Stimulated activated CD4-positive, alpha-beta T cell treated with anti-CD3 and anti-CD28 coated beads, TNF-alpha, amount 100 ng/mL, for 48 hours (primary cell): Measurements from ENCODE around the gene RASGEF1C.

Source experiments
- DNase-seq, 3 donors: peaks; one replicate each; pipeline ENCODE4 v3.0.0-alpha.2; 2020; ENCODE audit warnings: low read depth in 3 of 3

Gene RASGEF1C

DNA sequence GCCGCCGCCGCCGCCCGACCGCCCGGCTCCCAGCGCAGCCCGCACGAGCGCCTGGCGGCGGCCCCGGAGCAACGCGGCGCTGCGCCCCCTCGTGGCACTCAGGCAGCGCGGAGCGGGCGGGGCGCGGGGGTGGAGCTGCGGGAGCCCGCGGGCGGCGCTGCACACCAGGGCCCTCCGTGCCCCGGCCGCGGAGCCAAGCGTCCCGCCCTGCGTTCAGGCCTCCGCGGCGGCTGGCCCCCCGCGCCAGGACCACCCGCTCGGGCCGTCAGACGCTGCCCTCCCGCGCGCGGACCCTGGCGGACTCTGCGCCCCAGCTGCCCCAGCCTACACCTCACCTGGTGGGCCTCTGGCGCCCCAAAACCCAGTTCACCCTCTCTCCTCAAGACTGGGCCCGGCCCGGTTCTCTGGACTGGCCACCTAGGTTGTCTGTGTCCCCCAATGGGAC lies at the start of gene RASGEF1C:
RASGEF1C (minus strand) TSS at position 75 of the 445 bp plus-strand sequence. CDS start 71,159 bp downstream, outside the sequence.
- DNase-seq = peak; percentile 20 to 60 (median 48)

DNA sequence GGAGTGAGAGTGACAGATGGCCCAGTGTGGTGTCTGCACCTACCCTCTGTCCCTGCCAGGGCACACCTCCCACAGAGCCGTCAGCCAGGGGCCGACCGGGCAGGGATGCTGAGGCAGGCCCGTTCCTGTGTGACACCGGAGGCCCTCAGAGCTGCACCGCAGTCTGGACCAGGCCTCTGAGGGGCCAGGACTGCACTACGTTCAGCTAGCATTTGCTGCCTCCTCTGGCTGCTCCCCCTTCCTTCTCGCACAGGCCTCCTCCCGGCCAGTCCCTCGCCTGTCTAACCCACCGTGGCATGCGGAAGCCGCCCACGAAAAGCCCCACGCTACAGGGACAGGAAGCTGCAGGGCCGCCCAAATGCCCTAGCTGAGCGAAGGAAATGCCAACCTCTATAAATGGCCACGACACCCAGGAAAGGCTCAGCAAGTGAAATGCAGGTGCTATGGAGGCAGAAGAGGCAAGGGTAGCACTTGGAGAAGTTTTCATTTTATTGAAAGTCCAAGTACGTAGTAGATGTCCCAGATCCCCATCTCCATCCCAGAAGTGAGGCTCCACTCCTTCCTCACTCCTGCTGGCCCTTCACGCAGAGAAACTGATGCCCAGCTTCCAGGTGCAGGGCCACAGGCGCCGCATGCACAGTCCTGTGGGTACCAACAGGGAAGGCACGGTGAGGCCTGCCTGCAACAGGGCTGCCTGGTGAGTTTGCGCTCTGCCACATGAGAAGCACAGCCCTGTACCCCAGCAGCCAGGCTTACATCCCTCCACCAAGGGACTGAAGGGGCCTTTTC lies 44.2 kb upstream of the RASGEF1C start:
- DNase-seq = no peak

DNA sequence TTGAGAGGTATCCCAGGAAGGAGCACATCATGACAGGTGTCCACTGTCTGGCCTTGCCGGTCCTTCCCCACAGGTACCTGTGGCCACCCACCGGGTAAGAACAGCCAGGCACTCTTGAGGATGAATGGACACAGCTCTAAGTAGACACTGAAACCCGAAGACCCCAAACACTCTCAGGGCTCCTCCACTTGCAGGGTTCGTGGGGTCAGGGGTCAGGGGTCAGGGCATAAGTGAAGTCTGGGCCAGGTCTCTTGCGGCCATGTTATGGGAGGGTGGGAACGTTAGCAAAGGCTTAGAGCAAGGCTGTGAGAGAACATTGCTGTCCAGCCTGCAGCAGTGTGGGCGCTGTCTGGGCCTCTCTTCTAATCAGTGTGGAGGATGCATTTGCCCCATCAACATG lies 42.9 kb upstream of the RASGEF1C start:
- DNase-seq = no peak

DNA sequence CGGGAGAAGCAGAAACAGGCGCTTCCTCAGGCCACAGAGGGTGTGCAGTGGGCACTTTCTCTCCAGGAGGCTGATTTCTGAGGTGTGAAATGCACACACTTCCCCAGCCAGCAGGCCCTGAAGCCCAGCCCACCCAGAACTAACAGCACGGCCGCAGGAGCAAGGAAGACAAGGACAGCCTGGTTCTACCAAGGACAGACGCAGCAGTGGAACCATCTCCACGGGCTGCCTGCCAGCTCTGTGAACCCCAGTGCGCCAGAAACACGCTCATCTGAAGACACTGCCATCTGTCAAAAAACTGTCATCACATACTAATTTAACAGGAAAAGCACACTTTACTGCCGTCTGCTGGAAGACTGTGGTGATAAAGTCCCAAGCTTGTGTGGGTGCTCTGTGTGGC lies 42.1 kb upstream of the RASGEF1C start:
- DNase-seq = no peak

DNA sequence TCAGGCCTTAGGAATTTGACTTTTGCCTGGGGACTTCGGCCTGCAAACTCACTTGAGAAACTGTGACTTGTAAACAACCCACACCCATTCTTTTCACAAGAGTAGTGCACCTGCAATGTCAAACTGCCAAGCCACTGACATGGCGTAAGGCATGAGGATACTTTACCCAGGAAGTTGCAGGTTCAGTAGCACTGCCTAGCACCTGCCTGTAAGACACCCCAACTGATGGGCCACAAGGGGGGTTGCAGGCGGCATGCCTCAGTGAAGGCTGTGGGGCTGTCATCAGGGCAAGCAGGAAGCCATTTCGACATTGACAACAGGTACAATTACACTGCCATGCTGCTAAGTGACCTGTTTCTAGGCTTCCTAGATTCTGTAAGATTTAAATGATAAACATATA lies 41.3 kb upstream of the RASGEF1C start:
- DNase-seq = no peak

- DNase-seq = no peak
Observed at GRCh38 chr5:180241600-180241999, 32.6 kb upstream of the RASGEF1C start.

DNA sequence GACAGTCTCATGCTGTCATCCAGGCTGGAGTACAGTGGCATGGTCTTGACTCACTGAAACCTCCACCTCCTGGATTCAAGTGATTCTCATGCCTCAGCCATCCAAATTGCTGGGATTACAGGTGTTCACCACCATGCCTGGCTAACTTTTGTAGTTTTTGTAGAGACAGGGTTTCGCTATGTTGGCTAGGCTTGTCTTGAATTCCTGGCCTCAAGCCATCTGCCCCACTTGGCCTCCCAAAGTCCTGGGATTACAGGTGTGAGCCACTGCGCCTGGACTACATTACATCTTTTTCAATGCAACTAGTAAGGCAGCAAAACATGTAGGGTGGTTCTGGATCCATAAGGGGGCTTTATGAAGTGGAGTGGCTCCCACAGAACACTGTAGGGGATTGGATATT lies 29.6 kb upstream of the RASGEF1C start:
- no peak for DNase-seq

DNA sequence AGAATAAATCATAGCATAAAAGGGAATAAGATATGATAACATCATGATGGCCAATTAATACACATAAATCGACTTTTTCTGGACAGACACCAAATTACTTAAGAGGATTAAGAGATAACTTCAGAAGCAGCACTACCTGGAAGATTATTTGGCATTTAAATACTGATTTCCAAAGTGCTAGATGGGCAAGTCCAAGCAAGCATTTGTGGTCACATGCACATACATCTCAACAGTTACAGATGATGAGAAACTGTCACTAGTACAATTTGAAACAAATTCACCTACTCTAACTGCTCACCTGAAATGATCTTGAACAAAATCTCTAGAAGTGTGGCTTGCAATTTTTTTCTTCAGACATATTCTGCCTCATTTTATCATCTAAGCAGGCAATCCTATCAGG lies 26.8 kb upstream of the RASGEF1C start:
- no peak for DNase-seq

- no peak for DNase-seq
Observed at GRCh38 chr5:180235077-180235476, 26.1 kb upstream of the RASGEF1C start.

DNA sequence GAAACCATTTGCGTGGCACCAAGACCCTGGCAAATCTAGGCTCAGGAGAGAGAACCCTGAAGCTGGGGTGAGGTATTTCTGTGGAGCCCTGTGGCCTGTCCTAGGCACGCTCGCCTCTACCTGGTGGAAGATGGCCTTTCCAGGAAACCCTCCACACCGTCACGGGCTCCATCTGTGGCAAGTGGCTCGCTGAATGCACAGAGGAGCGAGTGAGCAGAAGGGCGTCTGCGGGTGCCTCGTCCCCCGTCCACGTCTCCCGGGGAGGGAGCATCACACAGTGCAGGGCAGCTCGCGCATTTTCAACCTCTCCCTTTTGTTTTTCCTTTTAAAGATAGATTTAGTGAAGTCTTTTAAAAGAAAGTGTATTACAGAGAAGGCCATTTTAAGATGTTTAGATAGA lies 25.3 kb upstream of the RASGEF1C start:
- DNase-seq = no peak

- DNase-seq = no peak
Observed at GRCh38 chr5:180233729-180234128, 24.7 kb upstream of the RASGEF1C start.

DNA sequence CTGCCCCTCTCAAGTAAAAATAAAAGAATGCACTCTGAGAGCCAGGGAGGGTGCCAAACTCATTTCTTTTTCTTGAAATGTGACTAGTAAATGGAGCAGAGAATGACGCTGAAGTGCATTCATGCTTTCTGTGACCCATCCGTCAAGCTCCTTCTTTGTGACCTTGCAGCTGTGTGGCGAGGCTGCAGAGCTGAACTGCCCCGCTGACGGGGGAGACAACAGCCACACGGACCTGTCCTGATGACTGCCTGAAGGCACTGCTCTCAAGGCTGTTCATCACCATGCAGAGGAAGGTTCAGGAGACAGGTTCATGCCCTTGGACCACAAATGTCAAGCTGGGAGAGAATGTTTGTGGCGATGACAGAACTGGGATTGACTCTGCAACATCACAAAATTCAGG lies 21.0 kb upstream of the RASGEF1C start:
- no peak for DNase-seq

GRCh38 chr5:180222056-180222455 lies 13.0 kb upstream of the RASGEF1C start:
- no peak for DNase-seq

- no peak for DNase-seq
Observed at GRCh38 chr5:180217797-180218196, 8.8 kb upstream of the RASGEF1C start.

DNA sequence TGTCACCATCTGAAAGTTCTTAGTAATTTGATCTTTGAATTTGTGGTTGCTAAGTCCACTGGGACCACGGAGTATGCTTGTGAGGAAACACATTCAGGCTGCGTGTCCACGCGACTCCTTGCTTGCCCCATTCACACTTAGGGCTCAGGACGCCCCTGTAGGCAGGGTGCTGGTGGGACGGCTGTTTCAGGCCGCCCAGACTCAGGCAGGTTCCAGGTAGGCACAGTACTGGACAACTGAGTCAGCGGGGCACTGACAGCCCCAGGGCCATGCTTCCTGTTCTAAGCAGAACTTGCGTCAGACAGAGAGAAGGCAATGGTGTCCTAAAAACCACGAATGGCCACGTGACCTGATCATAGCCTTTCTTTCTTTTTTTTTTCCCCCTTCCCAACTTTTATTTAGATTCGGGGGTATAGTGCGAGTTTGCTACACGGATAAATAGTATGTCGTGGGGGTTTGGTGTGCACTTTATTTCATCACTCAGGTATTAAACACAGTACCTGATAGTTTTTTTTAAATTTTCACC lies 7.7 kb upstream of the RASGEF1C start:
- DNase-seq = no peak

DNA sequence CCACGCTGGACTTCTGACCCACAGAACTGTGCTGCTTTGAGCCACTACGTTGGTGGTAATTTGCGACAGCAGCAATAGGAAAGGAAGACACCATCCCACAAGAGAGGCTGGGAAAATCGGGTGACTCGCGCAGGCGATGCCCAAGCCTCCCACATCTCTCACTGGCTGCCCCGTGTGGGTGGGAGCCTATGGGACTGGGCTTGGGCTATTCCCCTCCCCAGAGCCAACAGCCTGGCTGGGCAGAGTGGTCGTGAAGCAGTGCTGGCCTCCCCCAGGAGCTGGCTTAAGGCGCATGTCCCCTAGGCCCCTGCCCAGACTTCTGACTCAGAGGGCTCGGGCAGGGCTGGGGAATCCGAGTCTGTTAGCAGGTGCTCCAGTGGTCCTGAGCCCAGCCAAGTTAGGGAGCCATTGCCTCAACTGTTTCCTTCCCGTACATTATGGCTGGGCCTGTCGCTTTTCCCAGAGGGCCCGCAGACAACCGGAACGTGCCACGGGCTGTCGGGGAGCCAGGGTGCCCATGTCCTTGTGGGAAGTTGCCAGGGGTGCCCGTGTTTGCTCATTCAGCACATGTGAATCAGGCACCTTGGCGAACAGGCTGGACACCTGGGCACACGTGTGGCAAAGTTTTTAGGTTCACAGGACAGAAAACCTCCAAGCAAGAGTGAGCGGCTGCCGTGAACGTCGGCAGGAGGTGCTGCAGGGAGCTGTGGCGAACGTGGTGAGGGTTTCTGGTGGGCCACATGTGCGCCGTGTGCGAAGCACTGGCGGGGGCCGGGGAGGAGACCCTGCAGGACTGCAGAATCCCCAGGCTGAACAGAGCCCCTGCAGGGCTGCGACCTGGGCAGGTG lies 7.0 kb upstream of the RASGEF1C start:
- no peak for DNase-seq

DNA sequence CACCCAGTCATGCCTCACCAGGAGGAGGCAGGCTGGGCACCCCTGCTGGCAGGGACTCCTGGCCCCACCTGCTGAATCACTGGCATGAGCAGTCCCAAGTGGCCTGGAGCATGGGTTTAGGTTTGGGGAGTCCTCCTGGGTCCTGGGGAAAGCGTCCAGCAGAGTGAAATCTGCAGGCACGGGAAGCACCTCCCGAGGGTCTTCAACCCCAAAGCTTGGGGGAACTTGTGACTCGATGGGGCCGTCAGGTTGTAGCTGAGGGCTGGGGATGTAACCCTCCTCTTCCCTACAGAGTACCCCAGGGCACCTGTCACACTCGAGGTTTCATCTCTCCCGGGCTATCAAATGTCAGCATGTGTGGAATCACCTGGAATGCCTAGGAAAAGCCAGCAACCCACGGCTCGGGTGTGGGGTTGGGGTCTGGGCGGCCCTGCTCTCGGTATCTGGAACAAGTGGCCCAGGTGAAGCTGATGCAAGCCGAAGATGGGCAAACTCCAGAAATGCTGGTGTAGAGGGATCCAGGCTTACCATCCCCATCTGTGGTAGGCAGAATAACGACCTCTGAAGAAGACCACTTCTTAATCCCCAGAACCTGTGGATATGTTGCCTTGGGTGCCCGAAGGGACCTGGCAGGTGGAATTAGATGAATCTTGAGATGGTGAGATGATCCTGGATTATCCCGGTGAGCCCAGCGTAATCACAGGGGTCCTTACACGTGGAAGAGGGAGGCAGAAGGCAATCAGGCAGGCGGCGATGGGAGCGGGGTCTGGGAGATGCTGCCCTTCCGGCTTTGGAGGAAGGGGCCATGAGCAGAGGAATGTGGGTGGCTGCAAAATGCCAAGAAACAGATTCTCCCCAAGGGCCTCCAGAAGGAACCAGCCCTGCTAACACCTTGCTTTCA lies 6.1 kb upstream of the RASGEF1C start:
- no peak for DNase-seq

- no peak for DNase-seq
Observed at GRCh38 chr5:180213657-180214207, 4.7 kb upstream of the RASGEF1C start.

GRCh38 chr5:180213256-180213600 lies 4.2 kb upstream of the RASGEF1C start:
- no peak for DNase-seq

GRCh38 chr5:180212363-180213255 lies 3.6 kb upstream of the RASGEF1C start:
- no peak for DNase-seq

DNA sequence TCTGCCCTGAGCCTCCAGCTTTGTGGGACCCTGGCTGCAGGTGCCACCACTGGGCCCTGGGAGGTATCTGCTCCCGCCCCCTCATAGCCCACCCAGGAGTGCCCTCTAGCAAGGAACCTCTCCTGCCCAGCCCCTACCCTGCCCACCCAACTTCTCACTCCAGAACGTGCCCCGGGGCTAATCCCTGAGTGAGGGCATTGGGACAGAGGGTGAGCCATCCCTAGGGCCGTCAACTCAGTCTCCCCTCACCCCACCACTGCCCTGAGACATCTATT lies 2.7 kb upstream of the RASGEF1C start:
- no peak for DNase-seq
